DND-41 (cell line): ENCODE data around the gene LSR.
"Not testable (repeated sequence)": the region's sequence is repeated elsewhere in the genome, so short reads cannot be mapped to it uniquely, and the experiment has no call there.

Source experiments
- ATAC-seq: fragments of 200-7000 bp; cut with Tn5 transposase; 3 replicates; pipeline ENCODE4 v1.9.1; 2021; ENCODE audit warnings: low read depth; ENCODE audit not compliant: insufficient read depth
- DNase-seq: peaks from one replicate; pipeline ENCODE4 v3.0.0-alpha.2; 2020
- H2AFZ ChIP-seq: 2 replicates; pipeline ENCODE4 v1.6.0; 2012; ENCODE audit warnings: low read depth, low read length
- H3K27ac ChIP-seq: 2 replicates; pipeline ENCODE4 v1.5.1; 2012; ENCODE audit warnings: low read length, inconsistent platforms
- H3K27me3 ChIP-seq: fragments of 200-600 bp; sonication (generic); 2 replicates; pipeline ENCODE4 v1.6.0; 2012; ENCODE audit warnings: low read length, mild to moderate bottlenecking, inconsistent platforms; ENCODE audit not compliant: insufficient read depth, poor library complexity
- H3K36me3 ChIP-seq: 2 replicates; pipeline ENCODE4 v1.5.1; 2012; ENCODE audit warnings: low read length, inconsistent platforms; ENCODE audit not compliant: insufficient read depth
- H3K4me1 ChIP-seq: 2 replicates; pipeline ENCODE4 v1.5.1; 2012; ENCODE audit warnings: mild to moderate bottlenecking, low read length; ENCODE audit not compliant: insufficient read depth
- H3K4me2 ChIP-seq: 2 replicates; pipeline ENCODE4 v1.6.0; 2012; ENCODE audit warnings: mild to moderate bottlenecking, moderate library complexity, low read length, inconsistent platforms; ENCODE audit not compliant: insufficient read depth
- H3K4me3 ChIP-seq, 2 experiments: fragments of 200-600 bp in 1 of 2; shearing (Covaris generic) in 1 of 2; 2 replicates each; pipeline ENCODE4 v1.5.1; 2012 to 2016; ENCODE audit warnings: inconsistent platforms in 2 of 2, low read length in 2 of 2, mild to moderate bottlenecking in 2 of 2, low read depth in 1 of 2, moderate library complexity in 1 of 2
- H3K79me2 ChIP-seq: 2 replicates; pipeline ENCODE4 v1.6.0; 2012; ENCODE audit warnings: low read length, inconsistent platforms; ENCODE audit not compliant: insufficient read depth
- H3K9ac ChIP-seq: 2 replicates; pipeline ENCODE4 v1.6.0; 2012; ENCODE audit warnings: low read depth, mild to moderate bottlenecking, inconsistent platforms, low read length, moderate library complexity
- H3K9me3 ChIP-seq: 2 replicates; pipeline ENCODE4 v1.5.1; 2012; ENCODE audit warnings: low read length, moderate library complexity, mild to moderate bottlenecking, inconsistent platforms; ENCODE audit not compliant: insufficient read depth, severe bottlenecking
- H4K20me1 ChIP-seq: 2 replicates; pipeline ENCODE4 v1.6.0; 2012; ENCODE audit warnings: low read length; ENCODE audit not compliant: insufficient read depth
- CTCF ChIP-seq: IDR thresholded peaks from 2 replicates; pipeline ENCODE4 v1.5.1; 2012; ENCODE audit warnings: borderline replicate concordance, low read length, moderate library complexity, mild to moderate bottlenecking; ENCODE audit not compliant: poor library complexity, severe bottlenecking; ENCODE audit errors: extremely low read depth
- EZH2 ChIP-seq: IDR thresholded peaks from 3 replicates; pipeline ENCODE4 v1.6.1; 2012; ENCODE audit warnings: borderline replicate concordance, low read depth, mild to moderate bottlenecking, moderate library complexity, low read length, inconsistent platforms; ENCODE audit not compliant: severe bottlenecking

The LSR gene

GRCh38 chr19:35217649-35217990 lies 31.2 kb upstream of the LSR start:
- ATAC-seq (no peak), DNase-seq (no peak)
- no peak overlapping the region for H3K4me3 ChIP-seq
- no peaks in the 10 kb centered on the region for H3K9me3 ChIP-seq
- peaks cover 7% of the 10 kb centered on the region for H3K4me1 ChIP-seq
- H2AFZ ChIP-seq = no peak overlapping the region
- no peak overlapping the region for H3K4me2 ChIP-seq
- peaks cover 3% of the 10 kb centered on the region for H3K27me3 ChIP-seq
- no peaks in the 10 kb centered on the region for H3K79me2 ChIP-seq
- no peak overlapping the region for H3K27ac ChIP-seq
- no peak overlapping the region for H3K9ac ChIP-seq
- no peak for TF ChIP-seq EZH2
- TF ChIP-seq CTCF = no peak
- H3K36me3 ChIP-seq = no peaks in the 10 kb centered on the region
- peaks cover 3% of the 10 kb centered on the region; the same call in 1 of the 2 replicates for H4K20me1 ChIP-seq

GRCh38 chr19:35219008-35219407 lies 29.8 kb upstream of the LSR start:
- Histone ChIP-seq H2AFZ (no peak overlapping the region), H3K79me2 (no peaks in the 10 kb centered on the region), H3K4me3 (no peak overlapping the region), H3K9ac (no peak overlapping the region), H4K20me1 (peaks cover 2% of the 10 kb centered on the region; the same call in 1 of the 2 replicates), H3K9me3 (no peaks in the 10 kb centered on the region), H3K27ac (no peak overlapping the region), H3K4me1 (0 out of 2 replicates have a peak, but pooled peaks cover 2% of the 10 kb centered on the region), H3K36me3 (no peaks in the 10 kb centered on the region), H3K27me3 (peaks cover 3% of the 10 kb centered on the region), H3K4me2 (no peak overlapping the region)
- no peak for DNase-seq
- ATAC-seq = no peak
- TF ChIP-seq CTCF = no peak
- no peak for TF ChIP-seq EZH2

- DNase-seq (no peak), ATAC-seq (no peak)
- H3K4me2 ChIP-seq = no peak overlapping the region
Observed at GRCh38 chr19:35220315-35220921, 28.4 kb upstream of the LSR start.

GRCh38 chr19:35220973-35221590 lies 27.7 kb upstream of the LSR start:
- H3K27me3 ChIP-seq, H3K4me1 ChIP-seq, DNase-seq, H3K4me2 ChIP-seq, H3K36me3 ChIP-seq, H3K9ac ChIP-seq, H3K79me2 ChIP-seq, H3K27ac ChIP-seq, H2AFZ ChIP-seq, H3K4me3 ChIP-seq, H4K20me1 ChIP-seq, H3K9me3 ChIP-seq, ATAC-seq: not testable (repeated sequence)

More at GRCh38 chr19:35220315-35220921, 28.4 kb upstream of the LSR start:
- Histone ChIP-seq H3K27me3 (peaks cover 3% of the 10 kb centered on the region), H3K9ac (no peak overlapping the region), H3K27ac (no peak overlapping the region), H3K36me3 (no peaks in the 10 kb centered on the region), H3K79me2 (no peaks in the 10 kb centered on the region), H4K20me1 (no peaks in the 10 kb centered on the region), H3K9me3 (no peaks in the 10 kb centered on the region), H3K4me3 (no peak overlapping the region), H3K4me1 (no peaks in the 10 kb centered on the region), H2AFZ (no peak overlapping the region)
- no peak for TF ChIP-seq CTCF
- TF ChIP-seq EZH2 = no peak
